Smooth muscle cell (in vitro differentiated cells): ENCODE data around the gene PDE11A. TPM values are rescaled to one million over a fixed set of nuclear protein-coding genes. Genes with fewer than 3 reads are reported as not detected.

ENCODE experiments used
- DNase-seq: peaks from one replicate; lab custom pipeline; 2025; ENCODE audit not compliant: unreplicated experiment; lab: John Stamatoyannopoulos, UW
- H2AFZ ChIP-seq: fragments of 200-600 bp; sonication (generic); 2 replicates; pipeline ENCODE4 v1.6.0; 2016; ENCODE audit warnings: antibody characterized with exemption, low read depth, mild to moderate bottlenecking
- H3F3A ChIP-seq: fragments of 200-600 bp; sonication (generic); 2 replicates; pipeline ENCODE4 v1.6.0; 2017; ENCODE audit warnings: antibody characterized with exemption, low read depth
- H3K27ac ChIP-seq: fragments of 200-600 bp; sonication (generic); 2 replicates; pipeline ENCODE4 v1.5.1; 2016; ENCODE audit warnings: low read depth, mild to moderate bottlenecking
- H3K27me3 ChIP-seq: fragments of 200-600 bp; sonication (generic); 2 replicates; pipeline ENCODE4 v1.6.1; 2016; ENCODE audit warnings: low read depth, mild to moderate bottlenecking
- H3K36me3 ChIP-seq: fragments of 200-600 bp; sonication (generic); 2 replicates; pipeline ENCODE4 v1.5.1; 2016; ENCODE audit warnings: low read depth
- H3K4me1 ChIP-seq: fragments of 200-600 bp; sonication (generic); 2 replicates; pipeline ENCODE4 v1.5.1; 2016; ENCODE audit warnings: low read depth
- H3K4me2 ChIP-seq: fragments of 200-600 bp; sonication (generic); 2 replicates; pipeline ENCODE4 v1.6.0; 2016; ENCODE audit warnings: mild to moderate bottlenecking
- H3K4me3 ChIP-seq: fragments of 200-600 bp; sonication (generic); 2 replicates; pipeline ENCODE4 v1.5.1; 2016; ENCODE audit warnings: mild to moderate bottlenecking
- H3K79me2 ChIP-seq: fragments of 200-600 bp; sonication (generic); 2 replicates; pipeline ENCODE4 v1.6.0; 2016; ENCODE audit warnings: low read depth, mild to moderate bottlenecking
- H3K9ac ChIP-seq: fragments of 200-600 bp; sonication (generic); 2 replicates; pipeline ENCODE4 v1.6.0; 2016; ENCODE audit warnings: low read depth
- H3K9me3 ChIP-seq: fragments of 200-600 bp; sonication (generic); replicated peaks from 2 replicates; pipeline ENCODE4 v1.5.1; 2016; ENCODE audit warnings: low read depth
- H4K20me1 ChIP-seq: fragments of 200-600 bp; sonication (generic); 2 replicates; pipeline ENCODE4 v1.6.0; 2016; ENCODE audit warnings: low read depth
- WGBS: methylation state at CpG from one replicate; pipeline ENCODE4 v1.1.7; 2016; ENCODE audit warnings: low lambda C conversion rate; 5-methylcytosine and 5-hydroxymethylcytosine counted together
- polyA plus RNA-seq: library from polyadenylated mRNA; unstranded; fragments of >200 nt; fragmentation: Nextera tagmentation; extraction: Ambion mirVana; gene quantifications from 2 replicates; pipeline ENCODE4 v1.2.1, GENCODE V29; 2016
- total RNA-seq: library from RNA; depleted of rRNA; stranded (reverse); fragments of >200 nt; gene quantifications from 2 replicates; pipeline ENCODE4 v1.2.3, GENCODE V29; 2014
- TF ChIP-seq, protein P1 (sequence below): fragments of 200-600 bp; sonication (generic); IDR thresholded peaks from 2 replicates; pipeline ENCODE4 v1.5.1; 2017; ENCODE audit warnings: borderline replicate concordance, mild to moderate bottlenecking, antibody characterized with exemption; ENCODE audit not compliant: insufficient read depth, poor library complexity, severe bottlenecking

The PDE11A gene
- total and polyA plus RNA-seq, 2 experiments from 2014 or later: under 0.01 TPM; not detected in 1

DNA sequence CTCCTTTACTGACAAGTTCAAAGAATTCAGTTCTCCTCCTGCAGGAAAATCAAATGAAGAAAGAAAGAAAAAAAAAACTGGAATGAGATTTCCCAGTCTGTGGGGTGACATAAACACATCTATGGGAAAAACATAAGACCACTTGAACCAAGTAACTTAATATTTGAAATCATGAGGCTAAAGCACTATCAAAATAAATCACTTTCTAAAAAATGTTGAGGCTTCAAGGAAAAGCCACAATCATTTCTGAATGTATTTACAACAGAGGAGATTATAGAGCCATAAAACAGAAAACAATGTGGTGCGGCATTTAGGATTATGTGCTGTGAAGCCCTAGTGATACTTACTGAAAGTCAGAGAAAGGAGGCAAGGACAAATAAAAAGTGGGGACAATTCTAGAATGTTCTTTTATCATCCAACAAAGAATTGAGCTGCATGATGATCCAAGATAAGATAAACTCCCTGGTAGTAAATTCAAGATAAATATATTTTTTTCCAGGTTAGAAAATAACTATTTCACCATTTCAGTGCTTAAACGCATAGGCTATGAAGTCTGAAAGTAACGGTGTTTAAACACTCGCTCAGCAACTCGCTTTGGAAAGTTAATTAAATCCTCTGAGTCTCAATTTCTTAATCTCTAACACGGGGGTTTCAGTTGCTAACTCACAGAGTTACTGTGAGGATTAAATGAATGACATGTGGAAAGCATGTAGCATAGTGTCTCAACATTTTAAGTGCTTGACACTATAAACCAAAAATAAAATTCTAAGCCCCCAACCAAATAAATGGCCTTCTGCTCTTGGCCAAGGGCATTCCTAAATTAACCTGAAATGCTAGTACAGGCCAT is 391.5 kb downstream of the PDE11A start:
- H3K9ac ChIP-seq: no peak overlapping the region
- no peaks in the 10 kb centered on the region for H3K79me2 ChIP-seq
- no peaks in the 10 kb centered on the region for H3K9me3 ChIP-seq
- H3K27me3 ChIP-seq: peaks cover 8% of the 10 kb centered on the region
- H3K27ac ChIP-seq: no peak overlapping the region
- H4K20me1 ChIP-seq: no peaks in the 10 kb centered on the region
- no peak for DNase-seq
- H3K4me3 ChIP-seq: no peak overlapping the region
- 68% methylated on average over 6 of the region's 6 CpGs for WGBS
- peaks cover 5% of the 10 kb centered on the region for H3K4me1 ChIP-seq
- no peaks in the 10 kb centered on the region for H3K36me3 ChIP-seq
- H2AFZ ChIP-seq: no peak overlapping the region
- no peaks in the 10 kb centered on the region for H3F3A ChIP-seq
- TF ChIP-seq, protein P1, sequence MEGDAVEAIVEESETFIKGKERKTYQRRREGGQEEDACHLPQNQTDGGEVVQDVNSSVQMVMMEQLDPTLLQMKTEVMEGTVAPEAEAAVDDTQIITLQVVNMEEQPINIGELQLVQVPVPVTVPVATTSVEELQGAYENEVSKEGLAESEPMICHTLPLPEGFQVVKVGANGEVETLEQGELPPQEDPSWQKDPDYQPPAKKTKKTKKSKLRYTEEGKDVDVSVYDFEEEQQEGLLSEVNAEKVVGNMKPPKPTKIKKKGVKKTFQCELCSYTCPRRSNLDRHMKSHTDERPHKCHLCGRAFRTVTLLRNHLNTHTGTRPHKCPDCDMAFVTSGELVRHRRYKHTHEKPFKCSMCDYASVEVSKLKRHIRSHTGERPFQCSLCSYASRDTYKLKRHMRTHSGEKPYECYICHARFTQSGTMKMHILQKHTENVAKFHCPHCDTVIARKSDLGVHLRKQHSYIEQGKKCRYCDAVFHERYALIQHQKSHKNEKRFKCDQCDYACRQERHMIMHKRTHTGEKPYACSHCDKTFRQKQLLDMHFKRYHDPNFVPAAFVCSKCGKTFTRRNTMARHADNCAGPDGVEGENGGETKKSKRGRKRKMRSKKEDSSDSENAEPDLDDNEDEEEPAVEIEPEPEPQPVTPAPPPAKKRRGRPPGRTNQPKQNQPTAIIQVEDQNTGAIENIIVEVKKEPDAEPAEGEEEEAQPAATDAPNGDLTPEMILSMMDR: no peak
- H3K4me2 ChIP-seq: no peak overlapping the region

DNA sequence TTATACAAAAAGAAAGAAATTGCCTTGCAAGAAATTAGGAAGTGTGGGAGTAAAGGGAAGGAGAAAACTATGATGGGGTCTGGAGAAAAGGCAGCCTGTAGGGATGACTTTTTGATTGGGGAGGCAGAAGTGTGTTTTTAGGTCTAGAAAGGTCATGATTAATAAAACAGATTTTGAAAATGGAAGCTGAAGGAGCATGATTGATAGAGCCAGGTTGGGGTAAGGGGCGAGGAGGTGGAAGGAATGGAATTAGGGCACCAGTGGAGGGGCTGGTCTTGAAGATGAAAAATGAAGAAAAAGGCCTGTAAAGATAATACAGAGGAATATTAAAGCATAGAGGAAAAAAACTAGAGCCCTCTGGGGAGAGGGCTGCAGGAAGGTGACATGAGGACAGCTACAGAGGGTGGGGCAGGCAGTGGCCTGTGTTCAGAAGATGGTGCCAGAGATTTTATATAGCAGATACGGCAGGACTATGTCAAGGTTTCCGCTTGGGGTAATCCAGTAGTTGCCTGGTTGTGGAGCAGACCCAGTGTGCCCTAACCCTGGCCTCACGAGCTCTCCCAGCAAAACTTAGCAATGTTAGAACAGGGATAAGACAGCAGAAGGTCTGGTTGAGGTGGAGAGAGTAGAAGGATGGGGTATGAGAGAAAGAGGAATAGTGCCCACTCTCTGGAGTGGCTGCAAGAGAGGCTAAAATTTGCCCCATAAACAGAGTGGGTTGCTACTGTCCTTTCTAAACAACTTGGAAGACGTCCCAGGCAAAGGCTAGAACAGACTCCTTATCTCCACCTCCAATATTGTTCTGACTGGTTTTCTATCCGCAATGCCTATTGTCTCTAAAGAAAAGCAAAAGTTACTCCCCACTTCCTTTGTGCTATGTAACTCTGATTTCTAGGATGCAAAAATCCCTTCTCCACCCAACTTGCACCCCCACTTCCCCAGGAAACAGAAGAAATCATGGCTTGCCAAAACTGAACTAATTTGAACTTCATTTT is 392.7 kb downstream of the PDE11A start:
- Histone ChIP-seq H3K36me3 (no peaks in the 10 kb centered on the region), H3F3A (no peaks in the 10 kb centered on the region), H3K4me2 (no peak overlapping the region), H2AFZ (no peak overlapping the region), H4K20me1 (no peaks in the 10 kb centered on the region), H3K9ac (no peak overlapping the region), H3K9me3 (no peaks in the 10 kb centered on the region), H3K27me3 (peaks cover 8% of the 10 kb centered on the region), H3K79me2 (no peaks in the 10 kb centered on the region), H3K4me1 (peaks cover 9% of the 10 kb centered on the region), H3K4me3 (no peak overlapping the region), H3K27ac (no peak overlapping the region)
- TF ChIP-seq, protein P1: no peak
- 79% methylated on average over 6 of the region's 6 CpGs for WGBS
- DNase-seq: no peak

DNA sequence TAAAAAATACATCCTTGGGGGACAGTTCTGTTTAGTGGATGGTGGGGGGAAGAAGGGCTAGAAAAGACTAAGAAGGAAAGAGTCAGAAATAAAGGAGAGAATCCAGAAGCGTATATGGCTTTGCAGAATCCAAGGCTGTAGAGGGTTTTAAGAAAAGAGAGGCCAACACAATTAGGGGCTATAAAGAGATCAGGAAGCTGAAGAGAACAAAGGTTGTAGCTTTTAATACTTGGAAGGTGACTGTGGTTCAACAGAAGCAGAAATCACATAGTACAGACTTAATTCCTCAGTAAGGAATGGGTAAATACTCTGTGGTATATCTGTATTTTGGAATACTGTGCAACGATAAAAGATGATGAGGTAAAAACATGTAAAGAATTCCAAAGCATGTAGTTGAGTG is 393.6 kb downstream of the PDE11A start:
- Histone ChIP-seq H3K9ac (no peak overlapping the region), H3K9me3 (no peaks in the 10 kb centered on the region), H3F3A (no peaks in the 10 kb centered on the region), H4K20me1 (no peaks in the 10 kb centered on the region), H3K4me1 (peaks cover 9% of the 10 kb centered on the region), H3K27me3 (peaks cover 8% of the 10 kb centered on the region), H2AFZ (no peak overlapping the region), H3K36me3 (no peaks in the 10 kb centered on the region), H3K79me2 (no peaks in the 10 kb centered on the region), H3K4me2 (no peak overlapping the region), H3K27ac (no peak overlapping the region), H3K4me3 (no peak overlapping the region)
- TF ChIP-seq, protein P1: no peak
- 89% methylated on average over 2 of the region's 2 CpGs for WGBS
- DNase-seq: no peak
